ENCODE results near the gene HBE1. TPM values are rescaled to one million over a fixed set of nuclear protein-coding genes. Genes with fewer than 3 reads are reported as not detected.

HBE1 gene
- total RNA-seq, 2 donors from 2014 or later: not detected

GRCh38 chr11:5229796-5230195 lies 39.9 kb downstream of the HBE1 start:
- Histone ChIP-seq H3K4me3 (no peak overlapping the region), H3K27ac (no peak overlapping the region), H3K4me1 (no peaks in the 10 kb centered on the region), H3K27me3 (no peaks in the 10 kb centered on the region), H3K36me3 (replicated peaks in 1 of 2; ENCODE audit: insufficient read depth in 1 of 2, low read depth in 2 of 2) (no peaks in the 10 kb centered on the region), H3K9me3 (no peaks in the 10 kb centered on the region)
- ATAC-seq (no peak), DNase-seq (no peak)
- WGBS, 2 donors: 71 to 77% methylated on average over 2 of the region's 2 CpGs
- TF ChIP-seq CTCF (IDR thresholded peaks at IDR 0.05) (no peak), POLR2A (IDR thresholded peaks at IDR 0.05) (no peak)
- intact Hi-C loops (cut with DNase I): no loop called here

- no peak for ATAC-seq
Measured at GRCh38 chr11:5229356-5229755, 40.4 kb downstream of the HBE1 start.

GRCh38 chr11:5228124-5228523 lies 41.6 kb downstream of the HBE1 start:
- H3K4me1 ChIP-seq: no peaks in the 10 kb centered on the region
- no peaks in the 10 kb centered on the region for H3K27me3 ChIP-seq
- intact Hi-C loops (cut with DNase I): no loop called here
- WGBS, 2 donors: 50 to 53% methylated on average over 5 of the region's 5 CpGs
- TF ChIP-seq POLR2A (IDR thresholded peaks at IDR 0.05) (no peak), CTCF (IDR thresholded peaks at IDR 0.05) (no peak)
- H3K36me3 ChIP-seq (replicated peaks in 1 of 2; ENCODE audit: insufficient read depth in 1 of 2, low read depth in 2 of 2): no peaks in the 10 kb centered on the region
- H3K27ac ChIP-seq: no peak overlapping the region
- no peak overlapping the region for H3K4me3 ChIP-seq
- no peaks in the 10 kb centered on the region for H3K9me3 ChIP-seq
- no peak for DNase-seq
- no peak for ATAC-seq

More at GRCh38 chr11:5229356-5229755, 40.4 kb downstream of the HBE1 start:
- 85 to 88% methylated on average over 1 of the region's 1 CpG for WGBS, 2 donors
- no peak for TF ChIP-seq POLR2A (IDR thresholded peaks at IDR 0.05)
- no peak for TF ChIP-seq CTCF (IDR thresholded peaks at IDR 0.05)
- H3K36me3 ChIP-seq (replicated peaks in 1 of 2; ENCODE audit: insufficient read depth in 1 of 2, low read depth in 2 of 2): no peaks in the 10 kb centered on the region
- H3K4me3 ChIP-seq: no peak overlapping the region
- H3K27ac ChIP-seq: no peak overlapping the region
- no peaks in the 10 kb centered on the region for H3K27me3 ChIP-seq
- intact Hi-C loops (cut with DNase I): no loop called here
- H3K4me1 ChIP-seq: no peaks in the 10 kb centered on the region
- DNase-seq: no peak
- no peaks in the 10 kb centered on the region for H3K9me3 ChIP-seq

GRCh38 chr11:5227681-5228080 lies 42.1 kb downstream of the HBE1 start:
- DNase-seq (no peak), ATAC-seq (no peak)
- no peak overlapping the region for H3K27ac ChIP-seq
- whole genome bisulfite sequencing, 2 donors: 18 to 19% methylated on average over 1 of the region's 1 CpG
- intact Hi-C loops (cut with DNase I): no loop called here
- H3K4me3 ChIP-seq: no peak overlapping the region
- no peaks in the 10 kb centered on the region for H3K4me1 ChIP-seq
- no peaks in the 10 kb centered on the region for H3K27me3 ChIP-seq
- no peaks in the 10 kb centered on the region for H3K9me3 ChIP-seq
- no peaks in the 10 kb centered on the region for H3K36me3 ChIP-seq (replicated peaks in 1 of 2; ENCODE audit: insufficient read depth in 1 of 2, low read depth in 2 of 2)
- TF ChIP-seq POLR2A (IDR thresholded peaks at IDR 0.05) (no peak), CTCF (IDR thresholded peaks at IDR 0.05) (no peak)

GRCh38 chr11:5226732-5227310 lies 42.9 kb downstream of the HBE1 start, which contains the start of gene HBB:
Gene HBB (minus strand): TSS chr11:5227071. CDS start chr11:5227021, 50 bp downstream.
- intact Hi-C loops (cut with DNase I): no loop called here
- no peak for DNase-seq
- Histone ChIP-seq H3K4me3 (no peak within 1 kb of the TSS), H3K36me3 (replicated peaks in 1 of 2; ENCODE audit: insufficient read depth in 1 of 2, low read depth in 2 of 2) (no peaks in the 10 kb centered on the region), H3K9me3 (no peaks in the 10 kb centered on the region), H3K4me1 (no peaks in the 10 kb centered on the region), H3K27me3 (no peaks in the 10 kb centered on the region), H3K27ac (no peak within 1 kb of the TSS)
- ATAC-seq: no peak
- TF ChIP-seq CTCF (IDR thresholded peaks at IDR 0.05): no peak
- no peak for TF ChIP-seq POLR2A (IDR thresholded peaks at IDR 0.05)
- 64 to 74% methylated on average over 3 of the region's 3 CpGs for WGBS, 2 donors

Measured in body of pancreas (tissue), 4 donors.